Progenitor cell of endocrine pancreas (in vitro differentiated cells): ENCODE data around the gene SIX5. TPM values are rescaled to one million over a fixed set of nuclear protein-coding genes. Genes with fewer than 3 reads are reported as not detected.

Experiments used
- DNase-seq: peaks from one replicate; pipeline ENCODE4 v3.0.0; 2021; ENCODE audit warnings: low spot score; ENCODE audit not compliant: unreplicated experiment
- H3K27ac Mint-ChIP-seq: 2 replicates; pipeline ENCODE4 v1.8.0; 2021; ENCODE audit warnings: mild to moderate bottlenecking, moderate library complexity, mixed read lengths
- H3K27me3 Mint-ChIP-seq: 2 replicates; pipeline ENCODE4 v1.8.0; 2021; ENCODE audit warnings: mixed read lengths
- H3K36me3 Mint-ChIP-seq: 2 replicates; pipeline ENCODE4 v1.8.0; 2022; ENCODE audit warnings: mixed read lengths; ENCODE audit not compliant: insufficient read depth
- H3K4me1 Mint-ChIP-seq: 2 replicates; pipeline ENCODE4 v1.8.0; 2021; ENCODE audit warnings: low read depth, mixed read lengths
- H3K4me3 Mint-ChIP-seq: 2 replicates; pipeline ENCODE4 v1.8.0; 2021; ENCODE audit warnings: low read depth, mild to moderate bottlenecking, moderate library complexity, mixed read lengths
- H3K9me3 Mint-ChIP-seq: 2 replicates; pipeline ENCODE4 v1.8.0; 2021; ENCODE audit warnings: low read depth, mixed read lengths
- CTCF ChIP-seq: fragments of 200-600 bp; sonication (generic); IDR thresholded peaks from one replicate; pipeline ENCODE4 v1.5.0; 2021; ENCODE audit warnings: antibody characterized with exemption, mild to moderate bottlenecking; ENCODE audit not compliant: unreplicated experiment
- total RNA-seq: library from RNA; stranded (reverse); gene quantifications from 2 replicates; pipeline ENCODE4 v1.2.1, GENCODE V29; 2021

Gene SIX5
- total RNA-seq, 1 donor from 2014 or later = 42.3 TPM

DNA sequence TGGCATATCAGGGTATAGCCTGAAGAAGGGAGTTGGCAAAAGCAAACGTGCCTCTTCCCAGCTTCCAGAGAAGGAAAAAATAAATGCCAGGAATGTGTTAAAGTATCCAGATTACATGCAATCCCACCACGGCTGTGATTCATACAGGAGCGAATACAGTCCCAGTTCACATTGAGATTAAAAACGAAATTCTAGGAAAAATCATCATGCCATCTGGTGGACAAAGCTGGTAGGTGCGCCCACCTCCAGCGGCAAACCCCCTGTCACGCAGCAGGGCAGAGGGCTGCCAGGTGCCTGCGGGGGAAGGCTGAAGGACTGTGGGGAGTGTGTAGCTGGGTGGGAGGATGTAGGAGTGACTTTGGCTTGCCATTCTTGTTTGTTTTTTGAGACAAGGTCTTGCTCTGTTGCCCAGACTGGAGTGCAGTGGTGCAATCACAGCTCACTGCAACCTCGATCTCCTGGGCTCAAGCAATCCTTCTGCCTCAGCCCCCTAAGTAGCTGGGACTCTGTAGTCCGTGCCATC is 30.0 kb upstream of the SIX5 start:
- H3K4me3 Mint-ChIP-seq = no peak overlapping the region
- peak; percentile 54 for DNase-seq
- H3K27me3 Mint-ChIP-seq = peaks cover 10% of the 10 kb centered on the region
- peaks cover 4% of the 10 kb centered on the region for H3K4me1 Mint-ChIP-seq
- peak; percentile 86 for TF ChIP-seq CTCF
- no peaks in the 10 kb centered on the region for H3K36me3 Mint-ChIP-seq
- H3K27ac Mint-ChIP-seq = no peak overlapping the region
- no peaks in the 10 kb centered on the region for H3K9me3 Mint-ChIP-seq

DNA sequence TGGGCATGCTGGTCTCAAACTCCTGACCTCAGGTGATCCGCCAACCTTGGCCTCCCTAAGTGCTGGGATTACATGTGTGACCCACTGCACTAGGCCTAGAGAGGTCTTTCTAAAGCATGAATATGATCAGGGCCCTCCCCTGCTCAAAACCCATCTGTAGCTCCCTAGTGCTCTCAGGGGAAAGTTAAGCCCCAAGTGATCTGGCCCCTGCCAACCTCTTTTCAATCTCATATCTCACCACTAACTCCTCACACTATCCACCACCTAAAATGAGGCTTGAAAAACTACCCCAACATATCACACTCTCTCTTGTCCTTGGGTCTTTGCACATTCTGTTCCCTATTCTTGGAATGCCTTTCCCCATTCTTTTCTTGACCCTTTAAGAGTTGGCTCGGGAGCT is 25.6 kb upstream of the SIX5 start:
- H3K4me3 Mint-ChIP-seq = no peak overlapping the region

GRCh38 chr19:45793876-45794275 is 24.8 kb upstream of the SIX5 start:
- H3K4me3 Mint-ChIP-seq = peak overlapping the region; percentile 52
- peaks cover 4% of the 10 kb centered on the region for H3K27me3 Mint-ChIP-seq
- peaks cover 3% of the 10 kb centered on the region for H3K36me3 Mint-ChIP-seq
- no peak for DNase-seq
- H3K27ac Mint-ChIP-seq = peak overlapping the region; percentile 63
- no peaks in the 10 kb centered on the region for H3K9me3 Mint-ChIP-seq
- no peak for TF ChIP-seq CTCF
- peaks cover 19% of the 10 kb centered on the region for H3K4me1 Mint-ChIP-seq

More for the DNA sequence above, 25.6 kb upstream of the SIX5 start:
- no peak for DNase-seq
- TF ChIP-seq CTCF = no peak
- Mint-ChIP-seq H3K27me3 (peaks cover 7% of the 10 kb centered on the region), H3K36me3 (no peaks in the 10 kb centered on the region), H3K27ac (no peak overlapping the region), H3K9me3 (no peaks in the 10 kb centered on the region), H3K4me1 (peaks cover 23% of the 10 kb centered on the region)

DNA sequence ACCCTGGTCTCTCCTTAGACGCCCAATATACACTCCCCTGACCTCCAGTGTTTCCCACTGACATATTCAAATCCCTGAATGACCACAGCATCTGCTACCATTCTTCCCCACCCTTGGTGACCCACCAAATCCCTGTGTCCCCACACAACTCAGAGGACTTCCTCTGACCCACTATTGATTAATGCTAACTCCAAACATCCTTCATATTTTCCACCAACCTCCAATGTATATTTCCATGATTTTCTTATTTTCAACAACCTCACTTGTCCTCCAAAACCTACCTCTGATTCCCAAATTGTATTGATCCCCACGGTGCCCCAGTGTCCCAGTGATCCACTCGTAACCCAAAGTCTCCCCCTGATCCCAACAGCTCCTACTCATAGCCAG is 24.1 kb upstream of the SIX5 start:
- no peaks in the 10 kb centered on the region for H3K9me3 Mint-ChIP-seq
- H3K27me3 Mint-ChIP-seq = peaks cover 4% of the 10 kb centered on the region

DNA sequence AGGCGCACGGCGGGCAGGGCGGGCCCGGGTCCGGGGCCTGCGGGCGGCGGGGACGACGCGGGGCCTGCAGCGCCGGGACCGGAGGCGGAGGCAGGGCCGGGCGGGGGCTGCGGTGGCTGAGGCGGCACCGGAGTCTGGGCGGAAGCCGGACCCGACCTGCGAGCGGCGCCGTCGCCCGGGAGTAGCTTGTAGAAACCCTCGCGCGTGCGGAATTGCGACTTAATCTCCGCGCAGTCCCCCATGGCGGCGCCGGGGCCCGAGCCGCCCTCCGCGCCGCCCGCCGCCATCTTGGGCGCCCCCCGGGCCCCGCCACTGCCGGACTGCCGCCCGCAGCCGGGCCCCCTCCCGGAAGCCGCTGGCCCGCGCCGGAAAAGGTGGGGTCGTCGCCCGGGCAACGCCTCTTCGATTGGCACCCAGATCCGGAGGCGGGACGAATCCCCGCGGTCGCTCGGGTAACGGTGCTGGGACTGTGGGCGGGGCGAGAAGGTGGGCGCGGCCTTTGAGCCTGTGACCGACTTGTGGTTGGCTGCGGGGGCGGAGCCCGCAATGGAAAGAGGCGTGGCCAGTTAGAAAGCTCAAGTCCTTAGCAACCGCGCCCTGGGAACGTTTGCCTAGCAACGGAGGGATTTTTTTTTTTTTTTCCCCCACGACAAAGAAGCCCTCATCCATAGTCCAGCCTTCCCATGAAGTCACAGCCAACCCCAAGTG is 23.6 kb upstream of the SIX5 start, which contains the start of gene DMWD:
TSS of gene DMWD (minus strand) at position 376 of the 708 bp plus-strand sequence. CDS start at position 287, 89 bp downstream.
- peak within 1 kb of the TSS; percentile 90 for H3K27ac Mint-ChIP-seq
- no peaks in the 10 kb centered on the region for H3K9me3 Mint-ChIP-seq
- H3K27me3 Mint-ChIP-seq = peaks cover 4% of the 10 kb centered on the region
- peaks cover 19% of the 10 kb centered on the region for H3K4me1 Mint-ChIP-seq
- H3K4me3 Mint-ChIP-seq = peak within 1 kb of the TSS; percentile 92
- TF ChIP-seq CTCF = no peak
- H3K36me3 Mint-ChIP-seq = peaks cover 12% of the 10 kb centered on the region
- DNase-seq = peak; percentile 100

More for the DNA sequence above, 24.1 kb upstream of the SIX5 start:
- peaks cover 19% of the 10 kb centered on the region for H3K4me1 Mint-ChIP-seq
- no peak for DNase-seq
- H3K4me3 Mint-ChIP-seq = peak overlapping the region; percentile 71
- H3K27ac Mint-ChIP-seq = peak overlapping the region; percentile 1
- peaks cover 9% of the 10 kb centered on the region for H3K36me3 Mint-ChIP-seq
- TF ChIP-seq CTCF = no peak
